HG02798 (cell line): ENCODE measurements around the gene ESRRG.
"Not testable (repeated sequence)": the region's sequence is repeated elsewhere in the genome, so short reads cannot be mapped to it uniquely, and the experiment has no call there.

ENCODE experiments used
- ATAC-seq: cut with Tn5 transposase; IDR thresholded peaks from one replicate; pipeline ENCODE4 v1.9.1; 2021; ENCODE audit warnings: mild to moderate bottlenecking; ENCODE audit not compliant: unreplicated experiment, poor library complexity

The ESRRG gene

DNA sequence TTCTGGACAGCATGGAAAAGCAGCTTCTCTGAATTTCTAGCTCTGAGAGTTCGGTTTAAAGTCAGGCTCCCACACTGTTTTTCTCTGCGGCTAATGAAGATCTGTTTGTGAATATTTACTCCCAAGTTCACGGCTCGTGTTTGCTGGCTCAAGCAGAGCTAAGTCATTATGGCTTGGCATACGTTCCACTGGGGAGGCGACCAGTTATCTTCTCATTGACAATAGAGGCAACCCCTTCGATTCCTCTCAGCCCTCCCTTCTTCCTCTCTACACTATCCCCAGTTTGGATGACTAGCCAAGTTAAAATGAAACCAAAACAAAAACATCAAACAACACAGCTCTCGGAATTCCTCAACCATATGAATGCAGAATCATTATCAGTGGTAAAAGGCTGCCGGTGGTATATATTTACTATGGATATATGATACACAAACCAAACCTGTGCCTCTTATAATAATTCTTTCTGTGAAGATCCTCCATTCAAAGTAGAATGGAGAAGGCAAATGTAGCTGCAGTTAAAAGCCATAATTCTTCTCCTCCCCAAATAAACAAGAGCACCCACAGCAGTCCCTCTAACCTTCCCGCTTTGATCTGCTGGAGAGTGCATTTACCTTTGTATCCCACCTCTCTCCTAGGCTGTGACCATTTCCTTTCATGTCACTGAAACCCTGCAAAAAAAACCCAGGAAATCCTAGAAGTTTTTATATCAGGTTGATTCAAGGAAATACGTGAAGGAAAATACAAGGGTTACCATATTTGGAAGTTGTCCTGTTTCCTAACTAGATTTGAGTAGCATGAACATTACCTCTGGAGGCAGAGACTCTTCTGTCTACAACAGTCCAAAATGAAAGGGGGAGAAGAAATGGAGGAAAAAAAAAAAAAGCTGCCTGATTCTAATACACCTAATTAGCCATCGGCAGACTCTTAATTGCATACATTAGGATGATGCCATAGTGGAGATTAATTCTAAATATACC, 191.7 kb downstream of the ESRRG start:
- ATAC-seq: peak; percentile 56

GRCh38 chr1:216529851-216530250, 193.4 kb downstream of the ESRRG start:
- ATAC-seq: not testable (repeated sequence)

GRCh38 chr1:216528816-216529215, 194.4 kb downstream of the ESRRG start:
- ATAC-seq: peak; percentile 88

DNA sequence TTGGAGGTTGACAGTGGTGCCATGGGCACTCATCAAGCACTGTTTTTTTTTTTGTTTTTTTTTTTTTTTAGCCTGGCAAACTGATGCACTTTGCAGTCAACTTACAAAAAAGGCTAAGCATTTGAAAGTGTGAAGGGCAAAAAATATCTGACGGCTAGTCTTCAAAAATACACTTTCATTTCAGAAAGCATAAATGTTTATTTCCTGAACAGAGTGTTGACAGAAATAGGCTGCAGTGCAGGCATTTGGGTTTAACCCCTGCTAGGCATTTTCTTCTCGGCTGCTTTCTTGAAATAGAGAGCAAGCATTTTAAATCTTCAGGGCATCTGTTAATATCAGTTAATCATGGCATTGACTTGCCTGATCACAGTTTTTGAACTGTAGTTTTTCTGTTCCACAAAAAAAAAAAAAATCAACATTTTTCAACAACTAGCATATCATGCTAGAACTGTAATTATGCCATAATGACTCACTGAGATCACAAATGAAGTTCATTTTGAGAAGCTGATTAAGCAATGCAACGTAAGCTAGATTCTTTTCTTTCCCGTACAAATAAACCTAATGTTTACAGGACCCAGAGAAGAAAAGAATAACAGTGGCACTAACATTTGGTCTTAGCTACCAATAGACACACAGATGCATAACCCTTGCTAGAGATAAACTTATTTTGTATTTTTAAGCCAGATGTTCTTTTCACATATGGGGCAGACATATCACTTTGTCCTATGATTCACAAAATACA, 199.6 kb downstream of the ESRRG start:
- no peak for ATAC-seq

DNA sequence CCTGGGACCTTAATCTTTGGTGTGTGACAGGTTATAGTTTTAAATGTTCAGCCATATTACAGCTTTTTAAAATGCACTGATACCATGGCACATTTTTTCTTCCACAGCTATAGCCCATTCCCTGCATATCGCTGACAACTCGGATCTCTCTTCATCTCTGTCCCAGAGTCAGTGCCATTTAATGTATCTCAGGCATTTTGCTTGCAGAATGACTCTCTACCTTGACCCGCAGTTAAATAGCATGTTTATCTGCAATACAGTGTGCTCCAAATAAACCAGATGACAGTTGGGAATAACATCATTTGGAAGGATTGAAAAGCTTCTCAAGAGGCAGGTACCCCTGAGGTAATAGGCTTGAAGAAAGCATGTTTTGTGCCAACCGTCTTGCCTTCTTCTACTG, 200.2 kb downstream of the ESRRG start:
- ATAC-seq: no peak

DNA sequence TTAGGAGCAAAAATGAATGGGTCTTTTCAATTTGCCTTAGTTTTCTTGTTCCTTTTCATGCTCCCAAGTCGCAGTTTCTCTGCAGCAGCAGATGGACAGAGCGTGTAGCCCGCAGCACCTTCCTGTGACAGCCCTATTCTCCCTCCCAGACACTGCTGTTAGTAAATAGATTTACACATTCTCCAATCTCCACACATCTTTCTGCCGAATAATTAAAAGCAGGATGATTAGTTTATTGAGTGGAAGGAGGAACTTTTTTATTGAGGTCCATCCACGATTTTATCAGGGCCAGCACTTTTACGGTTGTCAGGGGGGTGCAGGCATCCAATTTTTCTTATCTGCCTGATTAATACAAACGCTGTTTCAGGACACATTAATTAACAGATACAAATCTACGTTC, 201.8 kb downstream of the ESRRG start:
- no peak for ATAC-seq

- ATAC-seq: no peak
Observed at GRCh38 chr1:216518844-216519627, 204.2 kb downstream of the ESRRG start.

DNA sequence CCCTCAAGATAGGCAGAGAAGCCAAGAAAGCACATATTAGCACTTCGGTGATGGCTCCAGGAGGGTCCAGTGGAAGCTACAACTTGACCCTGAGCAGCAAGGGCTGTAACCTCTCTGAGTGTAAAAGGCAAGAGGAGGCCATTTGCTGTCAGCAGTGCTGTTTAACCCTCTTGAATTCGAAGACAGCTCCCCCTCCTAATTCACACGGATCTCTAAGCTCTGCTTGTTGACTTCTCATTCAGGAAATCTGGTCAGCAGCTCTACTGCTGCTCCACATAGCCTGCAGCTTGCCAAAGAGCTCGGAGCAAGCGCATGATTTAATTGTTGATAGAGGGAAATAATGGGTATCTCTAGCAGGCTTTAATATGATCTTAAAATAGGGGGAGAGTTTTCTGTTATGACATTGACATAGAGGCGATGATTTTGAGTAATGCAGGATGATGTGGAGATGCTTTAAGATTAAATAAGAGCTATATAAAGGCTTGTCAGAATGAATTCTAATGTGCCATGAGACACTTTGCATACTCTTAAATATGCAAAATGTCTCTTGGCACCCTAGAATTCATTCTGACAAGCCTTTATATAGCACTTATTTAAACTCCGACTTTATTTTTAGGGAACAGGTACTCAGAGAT, 220.6 kb downstream of the ESRRG start:
- no peak for ATAC-seq

- no peak for ATAC-seq
Observed at GRCh38 chr1:216500273-216500967, 222.8 kb downstream of the ESRRG start.

DNA sequence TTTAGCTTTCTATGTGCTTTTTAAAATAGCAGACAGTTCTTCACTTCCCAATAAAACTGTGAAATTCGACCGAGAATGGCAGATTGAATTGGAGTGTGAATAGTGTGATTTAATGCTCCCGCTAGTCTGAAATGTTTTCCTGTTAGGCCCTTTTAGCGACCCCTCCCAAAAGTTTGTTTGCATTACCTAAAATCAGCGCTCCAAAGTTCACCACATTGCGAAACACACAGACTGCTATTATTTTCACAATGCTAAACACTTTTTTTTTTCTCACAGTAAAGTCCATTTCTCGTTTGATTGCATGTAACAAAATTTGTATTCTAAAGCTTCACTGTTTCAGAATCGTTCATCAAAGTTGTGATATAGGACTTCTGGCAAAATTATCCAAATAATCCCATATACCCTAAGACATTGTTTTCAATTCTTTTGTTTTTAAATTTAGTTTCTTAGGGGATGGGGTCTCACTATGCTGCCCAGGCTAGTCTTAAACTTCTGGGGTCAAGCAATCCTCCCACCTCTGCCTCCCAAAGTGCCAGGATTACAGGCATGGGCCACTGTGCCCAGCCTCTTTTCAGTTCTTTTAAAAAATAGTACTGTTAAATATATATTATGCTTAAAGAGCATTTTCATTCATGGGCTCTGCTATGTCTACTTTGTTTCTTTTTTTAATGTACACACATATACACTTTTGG, 223.5 kb downstream of the ESRRG start:
- ATAC-seq: no peak

- no peak for ATAC-seq
Observed at GRCh38 chr1:216498277-216498676, 225.0 kb downstream of the ESRRG start.

GRCh38 chr1:216485042-216485441, 238.2 kb downstream of the ESRRG start:
- no peak for ATAC-seq

DNA sequence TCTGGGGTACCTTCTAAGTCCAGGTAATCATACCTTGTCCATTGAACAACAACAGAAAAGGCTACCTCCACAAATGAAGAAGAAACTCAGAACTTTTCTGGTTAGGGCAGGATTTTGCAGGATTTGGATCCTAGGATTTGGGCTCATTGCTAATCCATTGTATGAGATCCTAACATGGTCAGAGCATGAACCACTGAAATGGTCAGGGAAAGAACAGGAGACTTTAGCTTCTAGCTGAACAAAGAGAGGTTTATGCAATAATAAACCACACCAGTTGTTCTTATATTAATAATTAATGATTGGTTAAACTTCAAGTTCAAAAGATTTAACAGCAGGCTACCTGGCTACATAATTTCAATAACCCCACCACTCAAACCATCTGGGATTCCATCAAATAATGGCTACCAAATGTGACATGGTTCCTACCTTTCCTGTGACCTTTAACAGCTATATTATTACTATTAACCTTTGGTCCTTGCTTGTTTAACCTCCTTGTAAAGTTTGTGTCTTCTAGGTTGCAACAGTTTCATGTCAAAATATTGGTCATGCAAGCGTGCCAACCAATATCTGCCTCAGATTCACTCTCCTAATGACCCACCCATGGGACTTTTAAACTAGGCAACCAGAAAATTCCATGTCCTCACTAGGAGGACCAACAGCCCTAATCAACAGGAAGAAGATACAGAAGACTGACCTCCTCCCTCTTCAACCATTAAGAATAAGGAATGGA, 239.4 kb downstream of the ESRRG start:
- no peak for ATAC-seq

GRCh38 chr1:216482620-216483019, 240.6 kb downstream of the ESRRG start:
- no peak for ATAC-seq

DNA sequence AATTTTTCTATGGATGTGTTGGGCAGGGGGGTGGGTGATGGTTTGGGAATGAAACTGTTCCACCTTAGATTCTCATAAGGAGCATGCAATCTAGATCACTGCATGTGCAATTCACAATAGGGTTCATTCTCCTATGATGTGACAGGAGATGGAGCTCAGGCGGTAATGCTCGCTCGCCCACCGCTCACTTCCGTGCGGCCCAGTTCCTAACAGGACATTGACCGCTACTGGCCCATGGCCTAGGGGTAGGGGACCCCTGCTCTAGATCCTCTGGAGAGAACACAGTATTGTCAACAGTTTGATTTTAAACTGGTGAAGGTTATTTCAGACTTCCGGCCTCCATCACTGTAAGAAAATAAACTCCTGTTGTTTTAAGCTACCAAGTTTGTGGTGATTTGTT, 245.0 kb downstream of the ESRRG start:
- no peak for ATAC-seq

DNA sequence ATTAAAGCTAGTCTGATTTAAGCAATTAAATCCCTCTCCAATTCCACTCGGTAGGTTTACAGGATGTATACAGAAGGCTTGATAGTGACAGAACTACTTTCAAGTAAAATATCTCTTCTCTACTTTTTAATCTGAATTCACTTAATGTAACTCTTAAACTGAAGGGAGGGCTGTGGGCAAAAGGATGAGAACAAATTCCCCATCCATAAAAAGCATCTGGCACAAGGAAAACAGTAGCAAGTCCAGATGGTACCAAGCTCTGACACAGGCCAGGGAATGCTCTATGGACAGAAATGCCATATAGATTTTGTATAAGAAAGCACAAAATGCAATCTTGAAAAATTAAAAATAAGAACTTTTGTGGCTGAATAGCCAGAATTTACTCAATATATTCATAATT, 246.9 kb downstream of the ESRRG start:
- no peak for ATAC-seq

DNA sequence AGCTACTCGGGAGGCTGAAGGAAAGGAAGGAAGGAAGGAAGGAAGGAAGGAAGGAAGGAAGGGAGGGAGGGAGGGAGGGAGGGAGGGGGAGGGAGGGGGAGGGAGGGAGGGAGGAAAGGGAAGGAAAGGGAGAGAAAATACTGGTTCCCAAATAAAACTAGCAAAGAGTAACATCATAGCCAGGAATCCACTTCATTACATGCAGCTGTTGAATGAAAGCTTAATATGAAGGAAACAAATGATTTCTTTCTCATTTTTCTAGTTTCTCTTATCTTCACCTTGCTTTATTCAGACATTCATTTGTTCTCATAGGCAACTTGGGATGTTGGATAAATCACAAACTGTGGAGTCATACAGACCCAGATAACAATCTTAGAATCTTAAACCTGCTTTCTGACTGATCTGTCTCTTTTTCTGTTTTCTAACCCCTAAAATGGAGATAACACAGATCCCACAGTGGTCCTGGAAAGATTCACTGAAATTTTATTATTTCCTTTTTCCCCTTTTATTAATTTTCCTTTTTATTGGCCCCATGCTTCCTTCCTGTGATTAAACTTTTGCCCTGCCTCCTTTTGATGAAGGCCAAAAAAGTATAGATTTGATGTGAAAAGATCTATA, 247.5 kb downstream of the ESRRG start:
- no peak for ATAC-seq
